ENCODE measurements around the gene C1QL1.

Gene C1QL1

DNA sequence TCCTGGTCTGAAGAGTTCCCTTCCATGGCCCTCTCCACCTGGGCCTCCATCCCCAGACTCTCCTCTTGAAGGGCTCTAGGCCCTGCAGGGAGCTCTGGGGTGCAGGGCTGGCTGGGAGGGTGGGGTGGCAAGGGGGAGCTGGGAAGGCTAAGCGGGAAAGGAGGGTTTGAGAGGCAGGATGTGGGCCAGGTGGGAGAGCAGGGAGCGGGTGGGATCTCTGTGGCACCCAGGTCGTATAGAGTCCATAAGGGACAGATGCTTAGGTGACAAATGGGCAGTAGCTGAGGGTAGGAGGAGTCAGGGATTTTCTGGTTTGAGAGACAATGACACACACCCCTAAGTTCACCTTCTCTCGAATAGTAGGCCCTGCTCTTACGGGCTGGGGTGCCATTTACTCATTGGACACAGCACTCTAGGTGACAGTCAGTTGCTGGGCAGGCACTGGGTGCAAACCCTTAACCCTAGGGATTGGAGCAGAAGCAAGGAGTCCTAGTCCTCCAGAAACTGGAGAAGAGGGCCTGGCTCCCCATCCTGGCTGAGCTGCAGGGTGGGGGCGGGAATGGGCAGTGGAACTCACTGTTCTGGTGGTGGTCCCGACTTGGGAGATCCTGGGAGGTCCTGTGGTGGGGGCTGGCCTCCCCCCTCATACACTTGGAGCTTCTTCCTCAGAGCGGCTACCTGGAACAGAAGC, 35.9 kb downstream of the C1QL1 start:
- DNase-seq (ENCODE audit: low spot score) = no peak

- DNase-seq (ENCODE audit: low spot score) = no peak
These were observed 36.7 kb downstream of the C1QL1 start for GRCh38 chr17:44931376-44931775.

DNA sequence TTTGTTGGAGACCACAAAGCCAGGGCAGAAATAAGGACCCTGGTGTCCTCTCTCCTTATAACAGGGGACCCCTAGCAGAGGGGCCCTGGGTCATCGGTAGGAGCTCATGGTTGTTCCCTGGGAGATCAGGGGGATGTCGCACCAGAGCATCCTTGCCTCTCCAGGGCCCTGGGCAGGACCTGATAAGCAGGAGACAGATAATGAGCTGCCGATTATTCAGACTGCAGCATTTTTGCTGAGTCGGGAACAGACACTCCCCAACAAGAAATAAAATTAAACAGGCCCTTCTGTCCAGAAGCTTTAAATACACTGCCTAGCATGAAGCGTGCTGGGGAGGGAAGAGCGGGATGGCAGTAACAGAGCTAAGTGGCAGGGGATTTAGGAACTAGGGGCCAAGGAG, 37.4 kb downstream of the C1QL1 start:
- DNase-seq (ENCODE audit: low spot score) = no peak

DNA sequence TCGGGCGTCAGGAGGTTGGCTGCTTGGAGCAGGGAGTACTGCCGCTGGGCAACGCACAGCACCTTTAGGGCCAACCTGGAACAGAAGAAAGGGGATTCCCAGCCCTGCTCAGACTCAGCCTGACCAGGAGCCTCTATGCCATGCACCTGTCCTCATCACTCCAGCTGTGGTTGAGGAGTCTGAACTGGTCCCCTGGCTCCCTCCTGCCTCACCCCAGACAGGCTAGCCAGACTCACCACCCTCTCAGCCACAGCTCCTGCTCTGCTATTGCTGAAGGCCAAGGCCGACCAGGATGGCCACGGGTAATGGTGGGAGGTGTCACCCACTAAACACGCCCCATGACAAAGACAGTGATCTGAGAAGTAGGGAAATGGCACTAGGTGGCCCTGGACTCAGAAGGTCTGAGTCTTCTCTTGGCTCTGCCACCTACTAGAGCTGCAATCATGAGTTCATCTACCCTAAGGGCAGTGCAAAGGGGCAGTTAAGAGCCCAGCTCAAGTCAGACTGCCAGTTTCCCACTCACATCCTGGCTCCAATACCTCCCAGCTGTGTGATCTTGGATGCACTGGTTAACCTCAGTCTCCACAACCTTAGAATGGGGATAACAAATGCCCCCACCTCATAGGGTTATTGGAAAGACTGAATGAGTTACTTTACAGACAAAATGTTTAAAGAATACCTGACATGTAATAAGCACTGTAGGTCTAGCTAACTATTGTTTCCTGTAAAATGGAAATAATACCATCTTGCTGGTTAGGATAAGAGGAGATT, 39.0 kb downstream of the C1QL1 start:
- DNase-seq (ENCODE audit: low spot score) = no peak

DNA sequence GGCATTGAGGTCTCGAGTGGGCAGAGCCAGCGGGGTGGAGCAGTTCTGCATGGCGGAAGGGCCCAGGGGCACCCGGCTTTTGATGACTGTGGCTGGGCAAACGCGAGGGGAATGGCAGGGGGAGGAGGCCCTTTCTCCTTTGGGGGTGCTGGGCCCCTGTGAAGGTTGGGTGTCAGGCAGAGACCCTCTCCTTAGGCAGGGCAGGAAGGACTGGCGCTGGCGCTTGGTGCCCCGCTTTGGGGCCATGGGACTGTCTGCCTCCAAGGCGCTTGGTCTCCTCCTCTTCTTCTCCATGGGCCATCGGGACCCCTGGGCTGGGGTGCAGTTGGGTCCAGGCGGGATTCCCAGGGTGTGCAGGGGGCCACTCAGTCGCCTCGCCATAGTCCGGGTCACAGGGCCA, 40.0 kb downstream of the C1QL1 start:
- no peak for DNase-seq (ENCODE audit: low spot score)

DNA sequence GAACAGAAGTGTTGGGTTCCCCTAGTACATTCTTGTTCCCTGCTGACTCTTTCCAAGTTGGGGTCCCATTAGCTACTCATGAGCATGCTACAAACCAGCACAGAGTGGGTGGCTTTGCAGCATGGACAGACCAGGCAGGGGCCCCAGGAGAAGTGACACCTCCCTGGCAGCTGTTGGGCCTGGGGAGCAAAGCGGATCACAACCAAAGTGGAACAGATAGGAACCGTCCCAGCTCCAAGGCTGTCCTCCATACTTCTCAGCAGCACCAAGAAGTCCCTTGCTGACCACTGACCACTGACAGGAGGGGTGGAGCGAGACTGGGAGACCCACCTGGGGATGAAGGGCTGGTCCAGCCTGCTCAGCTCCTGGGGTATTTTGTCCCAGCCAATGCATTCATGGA, 40.4 kb downstream of the C1QL1 start:
- DNase-seq (ENCODE audit: low spot score) = no peak

- no peak for DNase-seq (ENCODE audit: low spot score)
These were observed 41.1 kb downstream of the C1QL1 start for GRCh38 chr17:44926821-44927525.

- DNase-seq (ENCODE audit: low spot score) = no peak
These were observed 42.1 kb downstream of the C1QL1 start for GRCh38 chr17:44925731-44926697.

DNA sequence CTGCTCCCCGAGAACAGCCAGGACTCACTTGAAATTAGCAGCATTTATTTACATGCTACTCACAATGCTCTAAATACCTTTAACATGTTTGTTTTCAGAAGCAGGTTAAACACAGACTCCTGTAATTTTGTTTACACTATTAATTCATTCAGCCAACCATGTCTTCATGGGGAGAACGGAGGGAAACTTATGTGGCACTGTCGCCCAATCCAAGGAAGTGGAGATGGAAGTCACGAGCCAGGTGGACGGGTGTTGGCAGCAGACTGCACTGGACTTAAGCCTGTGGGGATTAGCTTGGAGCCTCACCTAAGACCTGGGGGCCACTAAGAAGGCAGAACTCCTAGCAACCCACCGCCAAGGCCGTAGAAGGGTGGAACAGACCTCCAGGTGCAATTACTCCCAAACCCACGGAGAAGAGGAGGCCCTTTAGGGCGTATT, 44.0 kb downstream of the C1QL1 start:
- DNase-seq (ENCODE audit: low spot score) = no peak

- no peak for DNase-seq (ENCODE audit: low spot score)
These were observed 45.2 kb downstream of the C1QL1 start for GRCh38 chr17:44922746-44923470.

DNA sequence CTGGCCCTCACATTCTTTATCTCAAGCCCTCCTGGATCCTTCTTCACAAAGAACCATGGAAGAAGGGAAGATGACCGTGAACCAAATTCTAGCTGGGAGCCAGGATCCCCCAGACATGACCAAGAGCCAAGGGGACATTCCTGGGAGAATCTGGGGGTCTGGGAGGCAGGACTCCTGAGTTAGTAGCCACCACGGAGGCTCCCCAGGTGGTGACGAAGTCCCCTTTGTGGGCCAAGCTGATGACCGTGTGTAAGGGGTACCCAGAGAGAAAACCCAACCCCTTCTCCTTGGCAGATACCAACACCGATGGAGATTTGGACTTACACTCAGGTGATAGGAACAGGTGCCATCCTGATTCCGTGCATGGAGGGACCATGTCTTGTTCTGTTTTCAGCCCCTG, 46.0 kb downstream of the C1QL1 start:
- no peak for DNase-seq (ENCODE audit: low spot score)

GRCh38 chr17:44921122-44921882, 46.8 kb downstream of the C1QL1 start:
- DNase-seq (ENCODE audit: low spot score) = peak; percentile 81

DNA sequence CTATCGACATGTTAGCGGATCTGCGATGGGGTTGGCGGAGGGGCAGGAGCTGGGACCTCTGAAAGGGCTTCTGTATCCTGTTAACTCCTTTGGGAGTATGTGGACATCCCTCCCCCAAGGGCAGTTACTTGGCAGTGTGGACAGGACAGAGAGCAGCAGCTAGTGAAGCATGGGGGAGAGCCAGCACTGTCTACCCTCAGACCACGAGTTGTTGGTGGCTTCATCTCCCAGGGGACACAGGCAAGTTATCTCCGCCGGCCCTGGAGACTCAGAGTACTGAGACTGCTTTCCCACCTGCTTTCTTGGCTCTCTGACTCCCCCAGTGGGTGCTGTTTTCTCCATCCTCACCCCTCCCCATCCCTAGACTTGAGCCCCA, 47.5 kb downstream of the C1QL1 start:
- peak; percentile 60 for DNase-seq (ENCODE audit: low spot score)

DNA sequence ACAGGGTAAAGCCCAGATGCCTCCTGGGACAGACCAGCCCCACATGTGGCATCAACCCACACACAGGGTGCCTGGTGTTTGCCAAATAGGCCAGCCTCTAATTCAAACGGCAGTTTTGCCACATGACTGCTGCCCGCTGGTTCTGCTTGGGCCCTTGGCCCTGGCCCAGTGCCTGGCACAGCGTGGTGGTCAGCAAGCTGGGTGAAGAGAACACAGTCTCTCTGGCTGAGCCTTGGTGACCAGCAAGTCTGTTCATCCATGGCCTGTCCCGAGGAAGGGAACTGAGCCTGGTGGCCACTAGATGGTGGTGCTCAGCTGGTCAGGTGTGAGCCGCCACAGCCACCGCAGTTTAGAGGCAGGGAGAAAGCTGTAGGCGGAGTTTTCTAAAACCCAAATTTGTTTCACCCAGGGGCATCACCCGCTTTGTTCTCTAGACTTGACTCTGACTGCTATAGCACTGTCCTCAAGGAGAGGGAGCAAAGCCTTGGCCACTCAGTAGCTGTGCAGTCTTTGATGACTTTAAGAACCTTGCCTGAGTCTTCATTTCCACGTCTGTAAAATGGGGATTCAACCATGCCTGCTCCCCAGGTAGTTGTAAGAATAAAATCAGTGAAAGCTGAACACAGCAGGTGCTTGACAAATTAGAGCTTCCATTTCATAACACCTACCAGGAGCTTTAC, 48.1 kb downstream of the C1QL1 start:
- DNase-seq (ENCODE audit: low spot score) = peak; percentile 86

- DNase-seq (ENCODE audit: low spot score) = no peak
These were observed 48.7 kb downstream of the C1QL1 start for GRCh38 chr17:44919411-44919810.

DNA sequence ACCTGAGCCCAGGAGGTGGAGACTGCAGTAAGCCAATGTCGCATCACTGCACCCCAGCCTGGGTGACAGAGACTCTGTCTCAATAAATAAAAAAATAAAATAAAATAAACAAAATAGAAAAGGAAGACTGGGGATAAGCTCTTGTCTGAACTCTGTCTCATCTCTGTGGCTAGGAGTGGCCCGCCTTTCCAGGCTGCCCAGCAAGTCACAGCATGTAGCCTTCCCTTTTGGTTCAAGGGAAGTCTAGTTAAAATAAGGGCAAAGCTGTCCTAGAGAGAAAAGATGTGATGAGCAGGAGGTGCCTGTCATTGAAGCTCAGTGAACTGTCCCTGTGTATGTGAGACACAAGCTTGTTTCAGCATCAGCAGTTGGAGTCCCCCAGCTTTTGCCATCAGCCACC, 50.1 kb downstream of the C1QL1 start:
- no peak for DNase-seq (ENCODE audit: low spot score)

- DNase-seq (ENCODE audit: low spot score) = no peak
These were observed 50.6 kb downstream of the C1QL1 start for GRCh38 chr17:44917456-44917855.

DNA sequence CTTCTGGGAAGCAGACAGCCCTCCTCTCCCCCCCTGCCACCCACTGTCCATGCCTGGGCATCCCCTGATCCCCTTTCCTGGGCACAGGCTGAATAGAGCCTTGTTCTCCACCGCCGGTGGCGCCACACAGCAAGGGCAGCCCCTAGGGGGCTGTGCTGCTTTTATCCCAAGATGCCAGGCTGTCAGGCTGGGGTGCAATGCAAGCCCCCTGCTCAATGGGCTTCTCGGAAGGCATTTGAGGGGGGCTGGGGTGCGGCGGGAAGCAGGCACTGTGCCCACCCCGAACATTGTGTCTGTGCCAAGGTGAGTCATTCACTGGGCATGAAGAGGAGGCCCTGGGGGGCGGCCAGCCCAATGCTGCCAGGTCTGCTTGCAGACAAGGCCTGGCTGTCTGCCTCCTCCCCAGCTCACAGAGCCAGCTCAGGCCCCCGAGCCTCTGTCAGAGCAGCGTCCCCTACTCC, 51.3 kb downstream of the C1QL1 start:
- DNase-seq (ENCODE audit: low spot score) = no peak

Data from SK-N-DZ (cell line).